MM.1S (cell line): ENCODE data around the gene LMNB1.

Experiments used
- EZH2phosphoT487 ChIP-seq: fragments of 300-600 bp; sonication (generic); IDR thresholded peaks from 2 replicates; pipeline ENCODE4 v1.6.1; 2018; ENCODE audit warnings: antibody characterized with exemption, low read length
- TF ChIP-seq, protein P1 (sequence below): fragments of 300-600 bp; sonication (generic); IDR thresholded peaks from 2 replicates; pipeline ENCODE4 v1.5.1; 2016; ENCODE audit warnings: antibody characterized with exemption, low read length, mixed read lengths

DNA sequence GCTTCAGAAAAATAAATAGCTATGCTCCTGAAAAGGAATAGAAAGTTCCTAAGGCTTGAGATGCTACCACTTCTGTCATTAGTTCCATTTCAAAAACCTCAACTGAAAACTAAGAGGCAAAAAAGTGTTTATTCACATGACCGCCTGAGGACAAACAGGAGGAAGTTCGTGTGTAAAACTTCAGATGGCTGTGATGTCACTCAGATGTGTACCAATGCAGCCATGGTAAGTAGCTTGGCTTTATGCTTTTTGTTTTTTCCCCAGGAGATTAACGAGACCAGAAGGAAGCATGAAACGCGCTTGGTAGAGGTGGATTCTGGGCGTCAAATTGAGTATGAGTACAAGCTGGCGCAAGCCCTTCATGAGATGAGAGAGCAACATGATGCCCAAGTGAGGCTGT, 33.0 kb downstream of the LMNB1 start:
- TF ChIP-seq, protein P1, sequence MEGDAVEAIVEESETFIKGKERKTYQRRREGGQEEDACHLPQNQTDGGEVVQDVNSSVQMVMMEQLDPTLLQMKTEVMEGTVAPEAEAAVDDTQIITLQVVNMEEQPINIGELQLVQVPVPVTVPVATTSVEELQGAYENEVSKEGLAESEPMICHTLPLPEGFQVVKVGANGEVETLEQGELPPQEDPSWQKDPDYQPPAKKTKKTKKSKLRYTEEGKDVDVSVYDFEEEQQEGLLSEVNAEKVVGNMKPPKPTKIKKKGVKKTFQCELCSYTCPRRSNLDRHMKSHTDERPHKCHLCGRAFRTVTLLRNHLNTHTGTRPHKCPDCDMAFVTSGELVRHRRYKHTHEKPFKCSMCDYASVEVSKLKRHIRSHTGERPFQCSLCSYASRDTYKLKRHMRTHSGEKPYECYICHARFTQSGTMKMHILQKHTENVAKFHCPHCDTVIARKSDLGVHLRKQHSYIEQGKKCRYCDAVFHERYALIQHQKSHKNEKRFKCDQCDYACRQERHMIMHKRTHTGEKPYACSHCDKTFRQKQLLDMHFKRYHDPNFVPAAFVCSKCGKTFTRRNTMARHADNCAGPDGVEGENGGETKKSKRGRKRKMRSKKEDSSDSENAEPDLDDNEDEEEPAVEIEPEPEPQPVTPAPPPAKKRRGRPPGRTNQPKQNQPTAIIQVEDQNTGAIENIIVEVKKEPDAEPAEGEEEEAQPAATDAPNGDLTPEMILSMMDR, result no peak
- TF ChIP-seq EZH2phosphoT487, result no peak
